Measurements from ENCODE around the gene FBXL5. TPM values are rescaled to one million over a fixed set of nuclear protein-coding genes. Genes with fewer than 3 reads are reported as not detected.

The FBXL5 gene
- total and polyA plus RNA-seq, 9 of the 15 experiments (the other 6 are each of a cell fraction or from before 2014, with no cell fraction given), result 6.0 to 35.2 (median 22.1) TPM

DNA sequence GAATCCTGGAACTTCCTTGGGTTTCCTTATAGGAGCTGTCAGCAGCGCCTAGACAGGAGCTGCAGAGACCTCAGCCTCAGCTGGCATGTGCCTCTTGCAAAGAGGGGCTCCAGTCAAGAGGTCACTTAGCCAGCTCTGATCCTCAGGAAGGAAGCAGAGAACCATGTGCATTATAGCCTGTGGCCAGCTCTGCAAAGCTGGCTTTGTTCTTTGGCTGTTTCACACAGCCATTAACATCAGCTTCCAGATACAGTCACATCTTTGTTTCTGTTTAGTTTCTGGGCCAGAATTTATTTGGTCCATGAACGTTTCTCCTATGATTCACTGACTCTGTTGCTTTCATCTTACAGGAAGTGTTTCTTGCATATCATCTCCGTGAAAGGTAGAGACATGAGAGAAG, 93.0 kb downstream of the FBXL5 start:
- CTCF ChIA-PET (ENCODE audit: low intra/inter-chr PET ratio), result no interaction called here
- ATAC-seq, result no peak
- Histone ChIP-seq H3K9me1 (ENCODE audit: control insufficient read depth, insufficient read depth, low read length) (no peaks in the 10 kb centered on the region), H2AFZ (ENCODE audit: low read depth, low read length) (no peak overlapping the region), H3K79me2 (ENCODE audit: control insufficient read depth, insufficient read depth, low read length) (no peaks in the 10 kb centered on the region), H4K20me1 (replicated peaks; ENCODE audit: control insufficient read depth, insufficient read depth, low read length) (no peaks in the 10 kb centered on the region), H3K9ac (ENCODE audit: insufficient read depth in 1 of 2, low read depth in 2 of 2, low read length in 2 of 2) (no peak overlapping the region), H3K9me3 (replicated peaks; ENCODE audit: control insufficient read depth, insufficient read depth, low read depth, low read length) (no peaks in the 10 kb centered on the region), H3K4me3 (no peak overlapping the region), H3K27ac (ENCODE audit: extremely low read depth, low read depth, low read length) (no peak overlapping the region), H3K36me3 (ENCODE audit: control insufficient read depth, insufficient read depth, low read length) (no peaks in the 10 kb centered on the region), H3K4me1 (replicated peaks in 1 of 2; ENCODE audit: control insufficient read depth in 2 of 2, insufficient read depth in 2 of 2, low read length in 2 of 2) (no peaks in the 10 kb centered on the region; a peak in 1 of 5 replicates), H3K27me3 (ENCODE audit: control insufficient read depth in 2 of 2, insufficient read depth in 2 of 2, low read length in 2 of 2) (no peaks in the 10 kb centered on the region), H3K4me2 (ENCODE audit: insufficient read depth, low read length) (no peak overlapping the region)
- no peak for DNase-seq (ENCODE audit: extremely low read depth in 1 of 4, low spot score in 3 of 4)
- no peak for FAIRE-seq
- POLR2A ChIA-PET, result no interaction called here
- TF ChIP-seq POLR2A (conservative IDR thresholded peaks at IDR 0.05) (no peak), RUNX1 (IDR thresholded peaks at IDR 0.05; ENCODE audit: low read depth) (no peak), ZNF668 (CRISPR knock-in tag; IDR thresholded peaks at IDR 0.05) (no peak), NUFIP1 (IDR thresholded peaks at IDR 0.05; ENCODE audit: partially characterized antibody) (no peak), ZNF134 (CRISPR knock-in tag; conservative IDR thresholded peaks at IDR 0.05) (no peak), NR2F6 (CRISPR knock-in tag; IDR thresholded peaks at IDR 0.05) (no peak)
- TF ChIP-seq, protein P1, sequence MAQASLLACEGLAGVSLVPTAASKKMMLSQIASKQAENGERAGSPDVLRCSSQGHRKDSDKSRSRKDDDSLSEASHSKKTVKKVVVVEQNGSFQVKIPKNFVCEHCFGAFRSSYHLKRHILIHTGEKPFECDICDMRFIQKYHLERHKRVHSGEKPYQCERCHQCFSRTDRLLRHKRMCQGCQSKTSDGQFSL (CRISPR knock-in tag; IDR thresholded peaks at IDR 0.05), result no peak
- TF ChIP-seq, protein P1 (tag; IDR thresholded peaks at IDR 0.05), result no peak
- no TSS peak for BruUV-seq (replicated peaks)
- 4% methylated on average over 3 of the region's 3 CpGs for WGBS (ENCODE audit: insufficient coverage, low coverage, missing lambda C conversion rate)
- in situ Hi-C loops (cut with MboI), result no loop called here
- intact Hi-C loops (cut with micrococcal nuclease), result no loop called here
